Immature natural killer cell (primary cell): Measurements from ENCODE around the gene GSK3A. TPM values are rescaled to one million over a fixed set of nuclear protein-coding genes. Genes with fewer than 3 reads are reported as not detected.

ENCODE experiments used
- polyA plus RNA-seq, 3 donors: library from polyadenylated mRNA; unstranded; fragments of 300-500 nt; fragmentation: Illumina TruSeq; gene quantifications; one replicate each; pipeline ENCODE4 v1.2.3, GENCODE V29; 2021

The GSK3A gene
- polyA plus RNA-seq, 3 donors from 2014 or later: 14.2 to 28.3 (median 22.3) TPM

Other genes with a start within 250 kb of the GSK3A start
- 1 to 10 TPM in 2 of 3 donors, under 1 TPM in 1; 0.29 to 5.9 (median 1.8) TPM for gene ATP1A3, start 248.4 kb downstream of the GSK3A start, polyA plus RNA-seq
- not detected for gene GRIK5, start 172.4 kb downstream of the GSK3A start, polyA plus RNA-seq
- 10 to 100 TPM; 12.4 to 29.6 (median 20.3) TPM for gene ZNF574, start 166.4 kb downstream of the GSK3A start, polyA plus RNA-seq
- gene POU2F2, start 110.2 kb downstream of the GSK3A start, polyA plus RNA-seq: 10 to 100 TPM in 1 of 3 donors, 1 to 10 TPM in 2; 2.0 to 10.3 (median 2.1) TPM
- 100 to 1,000 TPM; 154 to 261 (median 173) TPM for gene DEDD2, start 24.9 kb downstream of the GSK3A start, polyA plus RNA-seq
- 1 to 10 TPM; 2.9 to 9.1 (median 5.2) TPM for gene ZNF526, start 22.3 kb downstream of the GSK3A start, polyA plus RNA-seq
- gene ERF, start 12.5 kb upstream of the GSK3A start, polyA plus RNA-seq: 1 to 10 TPM in 2 of 3 donors, under 1 TPM in 1; 0.24 to 3.4 (median 2.3) TPM
- gene CIC, start 26.6 kb upstream of the GSK3A start, polyA plus RNA-seq: 1 to 10 TPM in 1 of 3 donors, under 1 TPM in 1, not detected in 1; 0.52 to 2.9 TPM
- under 1 TPM in 1 of 3 donors, not detected in 2; 0.16 TPM for gene PRR19, start 59.5 kb upstream of the GSK3A start, polyA plus RNA-seq
- gene PAFAH1B3, start 60.0 kb upstream of the GSK3A start, polyA plus RNA-seq: 10 to 100 TPM; 17.4 to 27.3 (median 26.0) TPM
- not detected for gene TMEM145, start 70.7 kb upstream of the GSK3A start, polyA plus RNA-seq
- gene MEGF8, start 83.0 kb upstream of the GSK3A start, polyA plus RNA-seq: under 1 TPM in 2 of 3 donors, not detected in 1; 0.12 to 0.56 TPM
- gene CNFN, start 147.7 kb upstream of the GSK3A start, polyA plus RNA-seq: 1 to 10 TPM in 2 of 3 donors, not detected in 1; 3.3 to 7.1 TPM
- 1 to 10 TPM; 1.9 to 3.9 (median 2.3) TPM for gene LIPE, start 184.8 kb upstream of the GSK3A start, polyA plus RNA-seq
- not detected for gene CXCL17, start 200.3 kb upstream of the GSK3A start, polyA plus RNA-seq